ENCODE results near the gene MBP. TPM values are rescaled to one million over a fixed set of nuclear protein-coding genes. Genes with fewer than 3 reads are reported as not detected.

Gene MBP
- total RNA-seq, 1 donor from 2014 or later = 45.2 TPM

- no peak for DNase-seq (ENCODE audit: low spot score)
Measured at GRCh38 chr18:77086656-77087392, 45.8 kb downstream of the MBP start.

- DNase-seq (ENCODE audit: low spot score) = no peak
Measured at GRCh38 chr18:77086034-77086433, 46.5 kb downstream of the MBP start.

- no peak for DNase-seq (ENCODE audit: low spot score)
Measured at GRCh38 chr18:77084688-77085035, 47.9 kb downstream of the MBP start.

GRCh38 chr18:77082316-77082955, 50.1 kb downstream of the MBP start:
- no peak for DNase-seq (ENCODE audit: low spot score)

- no peak for DNase-seq (ENCODE audit: low spot score)
Measured at GRCh38 chr18:77081390-77081778, 51.2 kb downstream of the MBP start.

GRCh38 chr18:77079954-77080682, 52.5 kb downstream of the MBP start:
- DNase-seq (ENCODE audit: low spot score) = no peak

GRCh38 chr18:77079088-77079487, 53.5 kb downstream of the MBP start:
- DNase-seq (ENCODE audit: low spot score) = no peak

GRCh38 chr18:77078690-77079070, 53.9 kb downstream of the MBP start:
- DNase-seq (ENCODE audit: low spot score) = peak; percentile 83

GRCh38 chr18:77077941-77078689, 54.5 kb downstream of the MBP start:
- peak; percentile 62 for DNase-seq (ENCODE audit: low spot score)

- DNase-seq (ENCODE audit: low spot score) = no peak
Measured at GRCh38 chr18:77077401-77077800, 55.2 kb downstream of the MBP start.

GRCh38 chr18:77076111-77076510, 56.5 kb downstream of the MBP start:
- peak; percentile 79 for DNase-seq (ENCODE audit: low spot score)

GRCh38 chr18:77074431-77074830, 58.2 kb downstream of the MBP start:
- DNase-seq (ENCODE audit: low spot score) = no peak

GRCh38 chr18:77073336-77074093, 59.1 kb downstream of the MBP start:
- no peak for DNase-seq (ENCODE audit: low spot score)

GRCh38 chr18:77072566-77072965, 60.0 kb downstream of the MBP start:
- DNase-seq (ENCODE audit: low spot score) = no peak

GRCh38 chr18:77071711-77072292, 60.8 kb downstream of the MBP start:
- no peak for DNase-seq (ENCODE audit: low spot score)

- DNase-seq (ENCODE audit: low spot score) = no peak
Measured at GRCh38 chr18:77071061-77071460, 61.5 kb downstream of the MBP start.

GRCh38 chr18:77070627-77071026, 62.0 kb downstream of the MBP start:
- no peak for DNase-seq (ENCODE audit: low spot score)

- peak; percentile 59 for DNase-seq (ENCODE audit: low spot score)
Measured at GRCh38 chr18:77069931-77070330, 62.7 kb downstream of the MBP start.

- peak; percentile 59 for DNase-seq (ENCODE audit: low spot score)
Measured at GRCh38 chr18:77069482-77069881, 63.1 kb downstream of the MBP start.

Measured in mesenteric fat pad (tissue), 1 donor.